Activated effector memory CD4-positive, alpha-beta T cell treated with Interleukin-2 at 50 U/mL for 16 hours (primary cell): ENCODE results near the gene PHTF1.

Source experiments
- DNase-seq: peaks from one replicate; pipeline ENCODE4 v3.0.0-alpha.2; 2020

PHTF1 gene

DNA sequence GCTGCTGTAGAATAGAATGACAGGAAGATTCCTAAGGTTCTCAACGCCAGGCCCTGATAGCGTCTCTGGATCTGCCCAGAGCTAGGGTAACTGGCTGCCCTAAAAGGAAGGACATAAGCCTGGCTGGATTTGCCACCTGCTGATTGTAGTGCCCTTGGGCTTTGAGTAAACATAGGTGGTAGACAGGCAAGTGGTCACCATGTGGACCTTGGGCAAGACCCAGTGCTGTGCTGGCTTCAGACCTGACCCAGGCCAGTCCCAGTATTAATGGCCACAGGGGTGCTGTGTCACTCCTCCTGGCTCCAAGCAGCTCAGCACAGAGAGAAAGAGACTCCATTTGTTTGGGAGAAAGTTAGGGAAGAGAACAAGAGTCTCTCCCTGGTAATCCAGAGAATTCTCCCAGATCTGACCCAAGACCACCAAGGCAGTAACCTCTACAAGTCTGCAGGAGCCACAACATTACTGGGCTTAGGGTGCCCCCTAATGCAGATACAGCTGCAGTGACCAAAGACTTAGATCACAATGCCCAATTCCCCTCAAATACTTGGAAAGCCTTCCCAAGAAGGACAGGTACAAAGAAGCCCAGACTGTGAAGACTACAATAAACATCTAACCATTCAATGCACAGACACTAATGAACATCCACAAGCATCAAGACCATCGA is 44.5 kb downstream of the PHTF1 start:
- DNase-seq, result no peak

GRCh38 chr1:113701429-113701828 is 57.9 kb downstream of the PHTF1 start:
- no peak for DNase-seq

DNA sequence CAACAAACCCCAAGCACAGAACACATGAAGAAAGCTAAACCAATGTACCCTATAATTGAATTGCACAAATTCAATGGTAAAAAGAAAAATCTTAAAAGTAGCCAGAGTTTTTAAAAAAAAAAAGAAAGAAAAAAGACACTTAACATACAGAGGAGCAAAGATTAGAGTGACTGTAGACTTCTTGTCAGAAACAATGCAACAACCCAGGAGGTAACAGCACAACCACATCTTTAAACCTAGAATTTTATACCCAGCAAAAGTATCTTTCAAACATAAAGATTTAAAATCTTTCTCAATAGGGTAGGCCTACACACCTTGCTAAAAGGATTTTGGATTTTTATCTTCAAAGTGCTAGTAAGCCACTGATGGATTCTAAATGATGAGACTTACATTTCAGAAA is 64.4 kb downstream of the PHTF1 start:
- no peak for DNase-seq

DNA sequence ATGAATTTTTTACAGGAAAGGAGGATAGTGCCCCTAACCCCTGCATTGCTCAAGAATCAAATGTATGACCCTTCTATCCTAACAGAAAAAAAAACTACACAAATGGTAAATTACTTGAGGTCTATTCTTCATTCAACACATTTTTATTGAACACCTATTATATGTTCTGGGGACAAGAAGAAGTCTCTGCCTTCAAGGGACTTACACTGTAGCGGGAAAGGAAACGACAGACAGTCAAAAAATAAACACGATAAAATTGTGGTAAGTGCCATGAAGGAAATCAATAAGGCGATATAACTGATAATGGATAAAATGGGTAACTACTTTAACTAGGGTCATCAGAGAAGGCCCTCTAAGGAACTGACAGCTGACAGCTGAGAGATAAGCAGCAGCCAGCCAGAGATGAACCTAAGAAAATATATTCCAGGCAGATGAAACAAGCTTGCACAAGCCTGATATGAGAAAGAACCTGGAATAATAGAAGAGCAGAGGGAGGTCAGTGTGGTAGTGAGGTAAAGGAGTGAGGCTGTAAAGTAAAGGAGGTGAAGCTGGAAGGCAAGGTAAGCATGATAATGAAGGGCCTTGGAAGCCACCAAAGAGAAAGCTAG is 66.4 kb downstream of the PHTF1 start:
- DNase-seq, result no peak

GRCh38 chr1:113692342-113692741 is 66.9 kb downstream of the PHTF1 start:
- DNase-seq, result no peak

DNA sequence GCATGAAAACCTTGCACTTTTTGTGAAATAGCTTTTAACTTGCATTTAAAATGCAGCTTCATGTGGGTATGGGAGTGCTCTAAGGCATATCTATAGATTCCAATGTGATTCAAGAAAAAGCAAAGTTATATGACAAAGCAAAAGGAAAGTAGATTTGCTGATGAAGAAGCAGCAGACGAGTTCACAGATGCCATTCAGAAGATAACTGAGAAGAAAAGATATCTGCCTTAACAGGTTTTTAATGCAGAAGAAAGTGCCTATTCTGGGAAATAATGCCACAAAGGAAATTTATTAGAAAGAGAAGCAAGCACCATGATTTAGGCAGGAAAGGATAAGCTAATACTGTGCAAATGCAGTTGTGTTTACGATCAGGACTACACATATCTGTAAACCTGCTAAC is 68.1 kb downstream of the PHTF1 start:
- DNase-seq, result no peak

DNA sequence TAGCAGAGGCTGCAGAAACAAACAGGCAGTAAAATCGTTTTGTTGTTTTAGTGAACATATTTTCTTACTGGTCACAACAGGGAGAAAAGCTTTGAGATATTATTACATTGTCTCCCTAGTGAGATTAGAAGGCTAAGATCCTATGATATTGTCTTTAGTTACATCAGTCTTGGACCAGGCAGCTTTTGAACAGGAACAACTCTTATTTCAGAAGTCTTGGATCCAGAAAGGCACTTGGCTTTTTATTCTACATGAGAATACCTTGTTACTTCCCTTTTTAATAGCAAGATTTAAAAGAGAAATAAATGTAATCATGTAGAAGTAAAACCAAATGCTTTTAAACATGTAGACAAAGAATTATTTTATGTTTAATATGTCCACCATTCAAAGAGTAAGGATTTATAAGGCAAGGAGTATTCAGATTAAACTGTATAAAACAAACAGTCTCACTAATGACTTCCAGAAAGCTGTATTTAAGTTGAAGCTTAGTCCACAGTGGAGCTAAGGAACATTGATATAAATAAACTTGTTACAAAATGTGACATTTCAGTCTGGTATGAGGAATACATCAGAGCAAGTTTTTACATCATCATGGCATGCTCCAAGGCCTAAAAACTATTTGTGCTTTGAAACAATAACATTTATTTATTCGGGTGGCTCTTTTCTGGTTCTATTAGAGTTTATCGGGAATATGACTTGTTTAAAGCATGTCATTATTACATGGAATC is 72.2 kb downstream of the PHTF1 start:
- DNase-seq, result no peak

DNA sequence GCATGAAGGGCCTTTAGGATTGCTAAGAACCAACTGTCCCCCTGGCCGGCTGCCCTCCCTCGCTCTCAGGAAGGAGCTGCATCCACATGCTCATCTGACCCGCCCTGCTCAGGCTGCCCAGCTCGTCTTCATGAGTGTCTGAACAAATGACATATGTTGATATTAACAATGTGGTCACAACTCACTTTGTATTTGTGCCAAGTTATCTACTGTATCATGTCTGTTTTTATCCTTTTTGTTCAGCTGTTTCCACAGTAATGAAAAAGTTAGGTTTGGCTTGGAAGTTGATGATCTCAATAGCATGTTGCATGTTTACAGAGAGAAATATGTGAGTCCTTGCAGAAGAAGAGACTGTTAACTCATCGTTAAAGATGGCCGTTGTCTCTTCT is 75.1 kb downstream of the PHTF1 start:
- DNase-seq, result no peak

GRCh38 chr1:113683384-113684152 is 75.7 kb downstream of the PHTF1 start:
- no peak for DNase-seq

DNA sequence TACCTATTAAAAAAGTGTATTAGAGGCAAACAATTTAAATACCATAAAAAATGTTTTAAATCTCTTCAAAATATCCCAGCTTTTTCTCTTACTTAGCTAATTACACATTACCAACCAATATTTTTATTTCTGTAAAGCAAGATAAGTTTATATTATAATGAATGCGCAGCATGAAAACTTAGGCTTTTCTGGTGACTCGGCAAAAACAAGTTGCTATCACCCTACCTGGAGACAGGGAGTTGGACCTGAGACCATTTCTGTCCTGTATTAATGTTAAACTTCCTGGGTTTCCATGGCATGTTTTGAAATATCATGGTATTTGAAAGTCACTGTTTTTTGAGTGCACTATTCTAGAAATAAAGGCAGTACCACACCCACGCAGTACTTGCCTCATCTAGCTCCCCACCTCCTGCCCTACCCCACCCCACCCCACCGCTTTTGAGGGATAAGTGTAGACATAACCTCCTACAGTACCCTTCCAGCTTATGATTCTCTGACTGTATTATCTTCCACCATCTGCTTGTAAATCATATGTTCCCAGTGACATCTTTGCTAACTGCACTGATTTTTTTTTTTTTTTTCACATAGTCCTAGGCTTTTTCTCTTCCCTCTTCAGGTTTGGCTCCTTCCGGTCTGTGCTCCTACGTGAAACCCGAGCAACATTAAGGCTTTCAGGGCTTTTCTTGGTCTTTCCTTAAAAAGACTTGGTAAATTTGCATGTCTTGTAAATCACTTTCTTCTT is 77.5 kb downstream of the PHTF1 start:
- DNase-seq, result no peak

DNA sequence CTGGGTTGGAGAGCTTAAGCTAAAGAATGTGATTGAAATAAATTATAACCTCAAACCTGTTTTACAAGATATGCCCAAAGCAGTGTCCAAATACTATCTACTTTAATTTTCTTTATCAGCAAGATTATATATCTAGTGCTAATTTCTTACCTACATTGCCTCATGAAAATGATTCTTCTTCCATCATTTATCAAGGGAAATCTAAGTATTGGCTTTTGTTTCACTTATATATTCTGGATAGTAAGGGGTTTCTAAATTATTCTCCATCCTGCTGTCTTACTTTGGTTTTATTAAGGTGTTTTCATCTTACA is 81.2 kb downstream of the PHTF1 start:
- no peak for DNase-seq

- no peak for DNase-seq
These were observed 81.8 kb downstream of the PHTF1 start for GRCh38 chr1:113677250-113678158.

GRCh38 chr1:113676524-113676923 is 82.8 kb downstream of the PHTF1 start:
- no peak for DNase-seq

DNA sequence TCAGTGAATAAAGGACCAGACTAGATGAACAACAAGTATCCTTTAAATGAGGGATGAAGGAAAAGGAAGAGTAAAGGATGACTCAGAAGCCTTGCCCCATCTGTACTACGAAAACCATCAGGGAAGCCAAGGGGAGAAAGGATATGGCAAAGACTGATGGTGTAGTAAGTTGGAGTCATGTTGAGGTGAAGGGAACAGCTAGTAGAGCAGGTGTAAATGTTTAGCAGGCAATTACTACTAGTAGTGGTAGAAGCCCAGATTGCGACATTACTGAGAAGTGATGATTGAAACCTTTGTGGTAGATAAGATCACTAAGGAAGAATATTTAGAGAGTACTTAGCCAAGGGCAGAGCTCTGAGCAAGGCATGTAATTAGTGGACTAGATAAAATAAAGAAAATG is 84.0 kb downstream of the PHTF1 start:
- no peak for DNase-seq

- no peak for DNase-seq
These were observed 84.7 kb downstream of the PHTF1 start for GRCh38 chr1:113674591-113674990.

DNA sequence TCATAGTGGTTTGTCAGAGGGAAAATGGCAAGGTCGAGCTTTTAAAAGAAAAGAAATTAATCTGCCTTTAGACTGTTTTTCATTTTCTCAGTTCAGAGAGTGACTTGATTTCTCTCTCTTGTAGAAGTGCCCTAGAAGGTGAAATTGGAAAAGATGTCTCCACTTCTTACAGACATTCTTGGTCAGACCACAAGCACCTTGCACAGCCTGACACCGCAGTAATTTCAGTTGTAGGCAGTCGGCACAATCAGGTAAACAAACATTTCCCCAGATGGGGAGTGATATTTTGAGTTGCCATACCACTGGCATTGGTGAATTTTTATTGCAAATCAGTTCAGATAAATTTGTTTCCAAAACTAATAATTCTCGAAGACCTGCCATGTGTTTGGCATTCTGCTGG is 86.8 kb downstream of the PHTF1 start:
- DNase-seq, result no peak

- DNase-seq, result no peak
These were observed 88.6 kb downstream of the PHTF1 start for GRCh38 chr1:113670650-113671049.

DNA sequence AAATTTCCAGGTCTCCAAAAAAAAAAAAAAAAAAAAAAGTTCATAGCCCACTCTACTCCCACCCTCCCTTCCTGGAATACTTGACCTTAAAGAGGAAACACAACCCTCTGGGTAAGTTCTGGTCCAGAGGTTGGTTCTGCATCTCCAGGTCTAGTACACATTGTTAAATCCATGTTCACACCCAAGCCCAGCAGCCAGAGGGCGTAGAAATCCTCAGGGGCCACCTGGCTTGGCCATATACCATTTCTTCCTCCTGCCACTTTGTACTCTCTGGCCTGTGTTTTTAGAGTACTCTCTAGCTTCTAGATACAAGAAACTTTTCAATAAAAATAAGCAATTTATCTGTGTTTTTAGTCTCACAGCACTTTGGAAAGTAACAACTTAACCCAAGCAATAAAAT is 89.3 kb downstream of the PHTF1 start:
- no peak for DNase-seq

DNA sequence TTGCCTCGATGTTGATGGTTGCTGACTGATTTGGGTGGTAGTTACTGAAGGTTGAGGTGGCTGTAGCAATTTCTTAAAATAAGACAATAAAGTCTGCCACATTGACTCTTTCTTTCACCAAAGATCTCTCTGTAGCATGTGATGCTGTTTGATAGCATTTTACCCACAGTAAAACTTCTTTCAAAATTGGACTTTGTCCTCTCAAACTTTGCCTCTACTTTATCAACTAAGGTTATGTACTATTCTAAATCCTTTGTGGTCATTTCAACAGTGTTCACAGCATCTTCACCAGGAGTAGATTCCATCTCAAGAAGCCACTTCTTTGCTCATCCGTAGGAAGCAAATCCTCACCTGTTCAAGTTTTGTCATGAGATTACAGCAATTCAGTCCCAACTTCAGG is 93.2 kb downstream of the PHTF1 start:
- no peak for DNase-seq

DNA sequence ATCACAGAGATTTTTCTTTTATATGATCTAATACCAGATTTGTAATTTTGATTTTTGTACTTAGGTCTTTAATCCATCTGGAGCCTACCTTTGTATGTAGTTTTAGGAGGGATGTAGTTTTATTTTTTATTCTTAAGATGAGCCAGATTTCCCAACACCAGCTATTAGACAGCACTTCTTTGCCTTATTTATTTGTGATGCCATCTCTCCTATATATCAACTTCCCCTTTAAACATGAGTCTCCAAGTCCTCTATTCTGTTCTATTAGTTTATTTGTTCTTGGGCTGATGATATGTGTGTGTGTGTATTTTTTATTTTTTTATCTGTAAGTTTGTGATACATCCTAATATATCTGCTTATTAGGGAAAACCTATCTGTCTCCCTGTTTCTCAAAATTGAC is 94.2 kb downstream of the PHTF1 start:
- no peak for DNase-seq

DNA sequence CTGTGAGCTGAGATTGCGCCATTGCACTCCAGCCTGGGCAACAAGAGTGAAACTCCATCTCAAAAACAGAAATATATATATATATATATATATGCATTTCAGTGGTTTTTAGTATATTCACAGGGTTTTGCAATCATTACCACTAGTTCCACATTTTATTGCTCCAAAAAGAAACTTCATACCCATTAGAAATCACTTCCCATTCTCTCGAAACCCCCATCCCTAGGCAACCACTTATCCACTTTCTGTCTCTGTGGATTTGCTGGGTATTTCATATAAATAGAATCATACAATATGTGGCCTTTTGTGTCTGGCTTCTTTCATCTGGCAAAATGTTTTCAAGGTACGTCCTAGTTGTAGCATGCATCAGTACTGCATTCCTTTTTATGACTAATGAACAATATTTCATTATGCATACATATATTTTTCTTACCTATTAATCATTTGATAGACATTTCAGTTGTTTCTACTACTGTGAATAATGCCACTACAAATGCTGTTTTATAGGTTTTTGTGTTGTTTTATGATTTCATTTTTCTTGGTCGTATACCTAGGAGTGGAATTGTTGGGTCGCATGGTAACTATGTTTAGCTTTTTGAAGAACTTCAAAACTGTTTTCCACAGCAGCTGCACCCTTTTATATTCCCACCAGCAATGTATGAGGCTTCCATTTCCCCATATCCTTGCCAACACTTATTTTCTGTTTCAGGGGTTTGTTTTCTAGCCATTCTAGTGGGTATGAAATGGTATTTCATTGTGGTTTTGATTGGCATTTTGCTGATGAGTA is 95.9 kb downstream of the PHTF1 start:
- DNase-seq, result no peak
